ENCODE data around the gene CXCR3.
A peak's percentile ranks its signal among the peaks of the same experiment; 100 is the strongest.

CXCR3 gene

GRCh38 chrX:71638409-71638808 is 20.1 kb upstream of the CXCR3 start:
- TF ChIP-seq CREB5 (CRISPR knock-in tag; IDR thresholded peaks at IDR 0.05; ENCODE audit: low read depth) (no peak), TSHZ2 (CRISPR knock-in tag; IDR thresholded peaks at IDR 0.05) (no peak), ZFP30 (CRISPR knock-in tag; IDR thresholded peaks at IDR 0.05) (no peak), TOX (CRISPR knock-in tag; IDR thresholded peaks at IDR 0.05; ENCODE audit: borderline replicate concordance) (no peak), GLIS3 (CRISPR knock-in tag; IDR thresholded peaks at IDR 0.05) (no peak), TCF4 (CRISPR knock-in tag; IDR thresholded peaks at IDR 0.05; ENCODE audit: borderline replicate concordance) (no peak), ISL1 (CRISPR knock-in tag; IDR thresholded peaks at IDR 0.05) (no peak), SNAI2 (CRISPR knock-in tag; IDR thresholded peaks at IDR 0.05) (no peak), ZC3H10 (CRISPR knock-in tag; IDR thresholded peaks at IDR 0.05) (no peak), ZFP3 (CRISPR knock-in tag; IDR thresholded peaks at IDR 0.05) (no peak), RARB (CRISPR knock-in tag; IDR thresholded peaks at IDR 0.05) (no peak), BACH2 (CRISPR knock-in tag; IDR thresholded peaks at IDR 0.05; ENCODE audit: borderline replicate concordance) (no peak), PPARA (CRISPR knock-in tag; IDR thresholded peaks at IDR 0.05; ENCODE audit: borderline replicate concordance) (no peak), ZNF70 (CRISPR knock-in tag; IDR thresholded peaks at IDR 0.05) (no peak), ZNF565 (CRISPR knock-in tag; conservative IDR thresholded peaks at IDR 0.05; ENCODE audit: low read depth) (no peak)
- ATAC-seq: no peak

GRCh38 chrX:71637848-71638247 is 19.5 kb upstream of the CXCR3 start:
- TF ChIP-seq ZFP3 (CRISPR knock-in tag; IDR thresholded peaks at IDR 0.05) (no peak), CSRNP3 (CRISPR knock-in tag; IDR thresholded peaks at IDR 0.05) (no peak), GLIS3 (CRISPR knock-in tag; IDR thresholded peaks at IDR 0.05) (no peak), ZFP30 (CRISPR knock-in tag; IDR thresholded peaks at IDR 0.05) (no peak), OSR1 (CRISPR knock-in tag; IDR thresholded peaks at IDR 0.05) (no peak), ZNF70 (CRISPR knock-in tag; IDR thresholded peaks at IDR 0.05) (no peak), ZNF8 (CRISPR knock-in tag; IDR thresholded peaks at IDR 0.05) (no peak), ZC3H10 (CRISPR knock-in tag; IDR thresholded peaks at IDR 0.05) (no peak), CSDC2 (CRISPR knock-in tag; IDR thresholded peaks at IDR 0.05) (no peak), CREB5 (CRISPR knock-in tag; IDR thresholded peaks at IDR 0.05; ENCODE audit: low read depth) (no peak), TOX (CRISPR knock-in tag; IDR thresholded peaks at IDR 0.05; ENCODE audit: borderline replicate concordance) (no peak), TCF4 (CRISPR knock-in tag; IDR thresholded peaks at IDR 0.05; ENCODE audit: borderline replicate concordance) (no peak)

GRCh38 chrX:71637253-71637618 is 18.9 kb upstream of the CXCR3 start:
- ATAC-seq: no peak; the same call in 2 of the 3 replicates
- TF ChIP-seq OSR1 (CRISPR knock-in tag; IDR thresholded peaks at IDR 0.05) (no peak), ZC3H10 (CRISPR knock-in tag; IDR thresholded peaks at IDR 0.05) (no peak), PATZ1 (CRISPR knock-in tag; IDR thresholded peaks at IDR 0.05; ENCODE audit: borderline replicate concordance) (no peak), TSHZ2 (CRISPR knock-in tag; IDR thresholded peaks at IDR 0.05) (no peak), BACH2 (CRISPR knock-in tag; IDR thresholded peaks at IDR 0.05; ENCODE audit: borderline replicate concordance) (no peak), ZFP30 (CRISPR knock-in tag; IDR thresholded peaks at IDR 0.05) (no peak), GLIS3 (CRISPR knock-in tag; IDR thresholded peaks at IDR 0.05) (no peak), POU6F1 (CRISPR knock-in tag; IDR thresholded peaks at IDR 0.05; ENCODE audit: borderline replicate concordance, low read depth) (no peak), ISL1 (CRISPR knock-in tag; IDR thresholded peaks at IDR 0.05) (no peak), ZFP3 (CRISPR knock-in tag; IDR thresholded peaks at IDR 0.05) (no peak), RARB (CRISPR knock-in tag; IDR thresholded peaks at IDR 0.05) (no peak), ZNF70 (CRISPR knock-in tag; IDR thresholded peaks at IDR 0.05) (no peak), CSDC2 (CRISPR knock-in tag; IDR thresholded peaks at IDR 0.05) (no peak), CREB5 (CRISPR knock-in tag; IDR thresholded peaks at IDR 0.05; ENCODE audit: low read depth) (no peak), ESRRG (CRISPR knock-in tag; IDR thresholded peaks at IDR 0.05) (no peak)

More at GRCh38 chrX:71637848-71638247, 19.5 kb upstream of the CXCR3 start:
- ATAC-seq: peak; percentile 70

Data from SK-N-SH treated with all-trans-retinoic acid at 6 μM for 48 hours (cell line).